CD1c-positive myeloid dendritic cell (primary cell): ENCODE results near the gene MPP1.
"Not testable (repeated sequence)": the region's sequence is repeated elsewhere in the genome, so short reads cannot be mapped to it uniquely, and the experiment has no call there.

Experiments used
- DNase-seq: peaks from one replicate; pipeline ENCODE4 v3.0.0-alpha.2; 2016; ENCODE audit errors: extremely low spot score

Gene MPP1

DNA sequence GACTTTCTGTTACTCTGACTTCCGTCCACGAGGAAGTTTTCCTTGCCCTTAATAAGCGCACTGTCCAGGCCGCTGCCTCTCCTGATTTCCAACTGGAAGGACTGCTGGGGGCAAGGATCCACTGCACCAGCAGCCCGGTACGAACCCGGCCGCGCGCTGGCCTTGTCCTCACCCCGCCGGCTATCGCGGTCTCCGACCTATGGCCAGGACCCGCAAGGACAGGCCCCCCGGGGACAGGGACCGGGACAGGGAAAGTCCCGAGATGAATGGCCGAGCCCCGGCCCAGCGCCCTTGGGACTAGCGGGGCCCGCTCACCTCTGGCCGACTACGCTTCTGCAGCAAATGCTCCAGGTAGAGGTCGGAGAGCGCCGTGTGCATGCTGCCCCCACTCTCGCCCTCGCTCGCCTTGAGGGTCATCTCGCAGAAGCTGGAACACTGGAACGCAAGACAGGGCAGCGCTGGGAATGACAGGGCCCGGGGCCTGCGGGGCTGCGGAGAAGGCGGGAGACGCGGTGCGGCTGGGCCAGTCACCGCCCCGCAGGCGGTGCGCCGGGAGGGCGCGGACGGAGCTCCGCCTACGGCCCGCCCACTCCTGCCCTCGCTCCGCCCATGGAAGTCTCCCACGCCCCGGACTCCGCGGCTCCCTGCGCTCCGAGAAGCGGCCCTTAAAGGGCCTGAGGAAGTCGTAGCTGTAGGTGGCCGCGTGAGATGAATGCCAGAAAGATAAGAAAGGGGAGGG, at the start of gene MPP1:
Gene MPP1 (minus strand): TSS at position 529 of the 739 bp plus-strand sequence. CDS start 112 bp downstream, at position 417.
- DNase-seq: peak; percentile 73

DNA sequence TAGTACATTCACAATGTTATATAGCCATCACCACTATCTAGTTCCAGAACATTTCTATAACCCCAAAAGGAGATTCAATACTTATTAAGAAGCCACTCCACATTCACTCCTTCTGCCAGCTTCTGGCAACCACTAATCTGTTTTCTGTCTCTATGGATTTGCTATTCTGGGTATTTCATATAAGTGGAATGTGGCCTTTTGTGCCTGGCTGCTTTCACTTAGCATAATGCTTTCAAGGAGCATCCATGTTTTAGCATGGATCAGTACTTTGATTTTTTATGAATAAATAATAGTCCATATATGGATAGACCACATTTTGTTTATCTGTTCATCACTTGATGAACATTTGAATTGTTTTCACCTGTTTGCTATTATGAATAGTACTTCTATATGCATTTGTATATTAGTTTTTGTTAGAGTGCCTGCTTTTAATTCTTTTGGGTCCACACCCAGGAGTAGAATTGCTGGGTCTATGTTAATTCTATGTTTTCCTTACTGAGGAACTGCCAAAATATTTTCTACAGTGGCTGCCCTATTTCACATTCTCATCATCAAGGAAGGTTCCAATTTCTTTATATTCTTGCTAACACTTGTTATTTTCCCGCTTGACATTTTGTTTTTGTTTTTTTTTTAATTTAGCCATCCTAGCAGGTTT, 45.8 kb upstream of the MPP1 start:
- DNase-seq: no peak

DNA sequence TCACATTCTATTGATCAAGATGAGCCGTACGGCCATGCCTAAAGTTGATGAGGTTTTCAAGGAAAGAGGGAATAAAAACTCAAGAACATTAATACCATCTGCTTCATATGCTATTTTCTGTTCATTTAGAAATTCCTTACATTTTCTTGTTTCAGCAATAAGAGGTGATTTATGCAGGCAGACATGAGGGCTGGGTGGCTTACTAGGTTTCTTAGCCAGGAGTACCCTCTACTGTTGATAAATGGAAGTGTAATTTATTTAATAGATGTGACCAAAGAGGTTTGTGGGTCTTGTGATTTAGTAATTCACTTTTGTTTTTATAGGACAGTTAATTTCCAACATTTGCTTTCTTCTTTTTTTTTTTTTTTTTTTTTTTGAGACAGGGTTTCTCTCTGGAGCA, 35.6 kb upstream of the MPP1 start:
- peak; percentile 61 for DNase-seq

DNA sequence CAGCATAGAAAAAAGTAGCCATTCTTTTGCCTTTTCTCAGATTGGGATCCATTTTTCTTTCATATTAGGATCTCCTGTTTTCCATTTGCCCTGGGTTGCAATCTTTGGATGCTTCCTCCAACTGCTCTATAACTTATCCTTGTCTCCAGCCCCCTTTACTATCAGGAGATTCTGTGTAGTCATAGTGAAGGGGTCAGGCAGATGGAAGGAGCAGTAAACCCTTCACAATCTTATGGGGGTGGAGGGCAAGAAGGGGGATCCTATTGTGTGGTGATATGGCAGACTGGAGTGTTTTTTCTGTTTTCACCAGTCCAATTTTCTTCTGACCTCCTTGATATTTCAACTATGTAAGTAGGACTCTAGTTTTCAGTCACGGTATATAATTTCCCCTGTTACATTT, 30.9 kb upstream of the MPP1 start:
- no peak for DNase-seq

DNA sequence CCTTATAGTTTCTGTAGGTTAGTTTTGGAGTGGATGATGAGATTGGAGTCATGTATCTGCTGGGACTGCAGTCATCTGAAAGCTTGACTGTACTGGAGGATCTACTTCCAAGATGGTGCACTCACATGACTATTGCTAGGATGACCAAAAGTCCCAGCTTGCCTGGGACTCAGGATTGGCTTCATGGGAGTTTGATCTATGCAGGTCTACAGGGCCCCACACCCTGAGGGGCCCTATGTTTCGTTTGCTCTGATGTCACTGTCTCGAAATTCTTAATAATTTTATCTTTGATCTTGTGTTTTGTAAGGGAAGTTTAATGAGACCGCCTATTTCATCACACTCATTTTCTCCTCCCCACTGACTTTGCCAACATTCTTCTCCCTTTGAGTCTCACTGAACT, 29.3 kb upstream of the MPP1 start, which contains the start of gene SMIM9:
Gene SMIM9 (minus strand): TSS at position 101 of the 400 bp plus-strand sequence. CDS start 3,806 bp downstream, outside the sequence.
- DNase-seq: no peak

DNA sequence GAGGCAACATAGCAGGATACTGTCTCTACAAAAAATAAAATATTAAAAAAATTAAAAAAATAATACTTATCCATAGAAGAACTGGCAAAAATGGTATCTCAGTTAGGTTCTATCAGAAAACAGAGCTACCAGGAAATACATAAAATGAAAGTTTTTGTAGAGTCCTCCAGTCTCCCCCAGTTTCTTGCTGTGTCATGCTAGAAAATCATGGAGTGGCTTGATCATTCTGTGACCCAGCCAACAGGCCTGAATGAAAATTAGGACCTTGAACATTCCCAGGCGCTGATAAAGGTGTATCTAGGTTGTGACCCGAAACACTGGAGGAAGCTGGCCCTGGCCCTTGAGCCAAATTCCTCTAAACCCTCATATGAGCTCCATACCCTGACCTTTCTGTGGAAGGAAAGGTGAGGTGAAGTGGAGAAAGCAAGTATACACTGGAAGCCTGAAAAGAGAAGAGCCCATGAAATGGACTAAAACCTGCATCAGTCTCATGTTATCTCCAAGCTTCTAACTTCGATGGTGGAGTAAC, 28.5 kb upstream of the MPP1 start:
- DNase-seq: no peak

DNA sequence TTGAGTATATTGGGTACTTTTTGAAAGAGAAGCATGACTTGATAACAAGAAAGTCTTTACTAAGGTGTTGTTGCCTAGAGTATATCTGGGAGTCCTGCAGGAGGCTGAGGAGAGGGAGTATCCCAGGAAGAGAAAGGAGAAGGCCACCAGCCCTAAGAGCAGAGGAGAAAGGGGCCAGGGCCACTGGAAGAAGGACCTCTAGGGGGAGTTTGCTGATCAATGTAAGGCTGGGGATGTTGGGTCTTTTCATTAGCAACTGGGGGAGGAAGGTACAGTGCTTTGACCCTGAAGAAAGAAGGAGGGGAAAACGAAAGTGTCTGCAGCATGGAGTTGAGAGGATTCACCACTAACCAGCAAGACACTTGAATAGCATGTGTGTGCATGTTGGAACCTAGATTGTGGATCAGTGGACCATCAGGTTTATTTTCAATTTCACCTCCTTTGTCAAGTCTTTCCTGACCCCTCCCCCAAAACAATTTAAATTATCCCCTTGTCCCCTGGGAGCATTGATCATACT, 24.7 kb upstream of the MPP1 start:
- no peak for DNase-seq

DNA sequence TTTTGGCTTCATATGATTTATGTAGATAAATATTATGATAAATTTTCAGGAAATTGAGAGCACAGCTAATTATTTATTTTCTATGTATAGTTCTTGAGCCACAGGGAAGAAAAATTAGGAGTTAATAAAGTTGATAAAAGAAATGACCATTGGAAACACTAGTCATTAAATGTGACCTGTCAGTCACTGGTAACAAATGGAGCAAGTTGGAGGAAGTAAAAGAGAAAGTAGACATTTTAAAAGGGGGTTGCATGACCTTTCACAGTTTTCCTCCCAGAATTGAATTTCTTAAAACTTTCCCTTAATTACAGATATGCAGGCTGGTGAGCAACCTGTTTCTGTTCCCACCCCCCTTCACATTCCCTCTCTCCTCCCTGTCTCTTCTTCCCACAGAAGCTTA, 23.8 kb upstream of the MPP1 start:
- DNase-seq: no peak

DNA sequence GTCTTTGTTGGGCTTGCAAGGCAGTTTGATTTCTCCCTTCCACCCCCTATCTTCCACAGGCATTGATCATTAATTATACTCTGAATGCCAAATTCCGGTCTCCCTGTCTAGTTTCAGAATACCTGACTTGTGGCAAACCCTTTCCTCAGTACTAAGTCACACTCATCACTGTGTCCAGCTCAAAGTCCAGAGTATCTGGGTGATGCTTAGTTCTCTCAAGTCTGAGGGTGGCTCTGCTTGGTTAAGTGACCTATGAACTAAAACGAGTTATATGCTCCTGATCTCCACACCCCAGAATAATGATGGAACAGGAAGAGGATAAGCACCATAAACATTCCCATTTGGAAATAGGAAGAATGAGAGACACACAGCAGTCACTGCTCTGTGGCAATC, 22.7 kb upstream of the MPP1 start:
- DNase-seq: no peak

DNA sequence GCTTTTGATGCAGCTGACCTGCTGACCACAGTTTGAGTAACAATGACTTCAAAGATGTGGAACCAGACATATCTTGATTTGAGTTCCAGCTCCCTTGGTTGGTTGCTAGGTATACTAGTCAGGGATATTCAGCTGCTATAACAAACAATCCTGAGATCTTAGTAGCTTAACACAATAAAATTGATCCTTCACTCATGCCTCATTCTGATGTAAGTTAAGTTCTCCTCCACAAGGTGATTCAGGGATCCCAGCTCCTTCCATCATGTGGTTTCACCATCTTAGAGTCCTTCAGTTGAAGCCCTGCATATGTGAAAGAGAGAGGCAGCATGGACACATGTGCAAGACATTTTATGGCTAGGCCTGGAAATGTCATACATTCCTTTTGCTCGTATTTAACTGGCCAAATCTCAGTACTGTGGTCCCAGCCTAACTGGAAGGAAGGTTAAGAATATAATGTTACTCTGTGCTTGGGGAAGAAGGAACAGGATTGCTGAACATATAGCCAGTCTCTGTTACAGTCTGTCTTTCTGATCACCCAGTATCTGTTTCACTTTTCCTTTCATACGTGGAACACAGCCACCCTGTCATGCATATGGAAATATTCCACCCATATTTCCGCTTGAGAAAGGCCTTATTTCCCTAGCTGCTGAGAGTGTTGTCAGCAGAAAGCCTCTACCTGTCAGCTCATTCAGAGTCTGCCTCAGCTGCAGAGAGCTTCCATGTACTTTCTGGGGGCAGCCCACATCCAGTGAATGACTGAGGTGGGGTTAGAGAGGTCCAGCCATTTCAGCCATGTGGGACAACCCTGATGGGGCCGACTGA, 22.1 kb upstream of the MPP1 start:
- no peak for DNase-seq

DNA sequence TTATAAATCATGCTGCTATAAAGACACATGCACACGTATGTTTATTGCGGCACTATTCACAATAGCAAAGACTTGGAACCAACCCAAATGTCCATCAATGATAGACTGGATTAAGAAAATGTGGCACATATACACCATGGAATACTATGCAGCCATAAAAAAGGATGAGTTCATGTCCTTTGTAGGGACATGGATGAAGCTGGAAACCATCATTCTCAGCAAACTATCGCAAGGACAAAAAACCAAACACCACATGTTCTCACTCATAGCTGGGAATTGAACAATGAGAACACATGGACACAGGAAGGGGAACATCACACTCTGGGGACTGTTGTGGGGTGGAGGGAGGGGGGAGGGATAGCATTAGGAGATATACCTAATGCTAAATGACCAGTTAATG, 20.3 kb upstream of the MPP1 start:
- not testable (repeated sequence) for DNase-seq

DNA sequence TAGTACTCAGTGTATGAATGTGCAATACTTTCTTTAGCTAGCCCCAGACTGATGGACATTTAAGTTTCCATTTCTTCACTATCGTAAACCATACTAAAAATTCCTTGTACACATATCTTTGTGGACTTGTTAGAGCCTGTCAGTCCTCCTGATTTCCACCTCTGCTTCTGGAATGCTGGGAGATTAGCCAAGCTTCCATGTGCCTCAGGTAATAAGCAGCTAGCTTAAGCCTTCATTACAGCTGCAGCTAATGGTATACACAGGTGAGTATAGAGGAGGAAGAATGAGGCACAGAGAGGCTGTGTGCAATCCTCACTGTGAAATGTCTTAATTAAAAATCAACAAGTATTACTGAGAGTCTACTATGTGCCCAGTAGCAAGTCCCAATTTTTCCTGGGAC, 19.4 kb upstream of the MPP1 start:
- no peak for DNase-seq

DNA sequence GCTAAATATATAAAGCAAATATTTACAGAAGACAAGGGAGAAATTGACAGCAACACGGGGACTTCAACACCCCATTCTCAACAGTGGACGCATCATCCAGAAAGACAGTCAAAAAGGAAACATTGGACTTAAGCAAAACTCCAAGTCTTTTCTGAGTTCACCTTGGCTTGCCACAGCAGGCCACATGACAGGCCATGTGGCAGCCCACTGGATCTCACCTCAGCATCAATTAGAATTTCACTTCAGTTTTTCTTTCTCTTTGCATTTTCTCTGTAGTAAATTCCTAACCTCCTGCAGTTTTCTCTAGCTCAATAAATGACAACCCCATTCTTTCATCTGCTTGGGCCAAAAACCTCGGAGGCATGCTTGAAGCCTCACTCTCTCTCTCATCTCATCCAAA, 16.7 kb upstream of the MPP1 start:
- no peak for DNase-seq

DNA sequence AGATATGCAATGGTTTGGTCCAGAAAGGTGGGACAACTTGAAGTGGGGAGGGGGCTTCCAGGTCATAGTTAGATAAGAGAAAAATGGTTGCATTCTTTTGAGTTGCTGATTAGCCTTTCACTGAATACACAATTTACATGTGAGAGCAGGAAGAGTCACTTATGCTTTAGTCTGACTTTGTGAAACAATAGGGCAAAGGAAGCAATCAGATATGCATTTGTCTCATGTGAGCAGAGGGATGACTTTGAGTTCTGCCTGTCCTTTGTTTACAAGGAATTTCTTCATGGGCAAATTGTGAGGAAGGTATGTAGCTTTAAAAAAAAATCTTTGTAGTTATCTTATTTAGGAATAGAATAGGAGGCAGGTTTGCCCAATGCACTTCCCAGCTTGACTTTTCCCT, 16.2 kb upstream of the MPP1 start:
- no peak for DNase-seq

DNA sequence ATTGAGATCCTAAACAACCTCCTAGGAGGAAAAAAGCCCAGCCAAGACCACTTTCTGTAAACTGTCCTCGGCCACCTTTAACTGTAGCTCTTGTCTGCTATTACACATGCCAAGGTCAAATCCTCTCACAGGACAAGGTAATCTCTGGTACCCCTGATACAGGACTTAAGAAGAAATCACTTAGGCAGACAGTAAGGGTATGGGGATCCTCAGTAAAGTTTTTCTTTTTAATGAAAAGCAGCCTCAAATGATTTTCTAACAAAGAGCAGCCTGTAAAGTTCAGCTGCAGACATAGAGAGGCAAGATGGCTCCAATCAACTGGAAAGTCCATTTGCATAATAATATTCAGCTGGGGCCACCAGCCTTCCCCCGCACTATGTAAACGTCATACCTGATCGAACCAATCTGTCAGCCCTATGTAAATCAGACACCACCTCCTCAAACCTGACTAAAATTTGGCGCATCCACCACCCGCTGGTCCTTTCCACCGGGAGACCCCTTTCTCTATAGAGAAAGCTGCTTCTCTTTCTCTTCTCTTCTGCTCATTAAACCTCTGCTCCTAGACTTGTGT, 14.6 kb upstream of the MPP1 start:
- no peak for DNase-seq

DNA sequence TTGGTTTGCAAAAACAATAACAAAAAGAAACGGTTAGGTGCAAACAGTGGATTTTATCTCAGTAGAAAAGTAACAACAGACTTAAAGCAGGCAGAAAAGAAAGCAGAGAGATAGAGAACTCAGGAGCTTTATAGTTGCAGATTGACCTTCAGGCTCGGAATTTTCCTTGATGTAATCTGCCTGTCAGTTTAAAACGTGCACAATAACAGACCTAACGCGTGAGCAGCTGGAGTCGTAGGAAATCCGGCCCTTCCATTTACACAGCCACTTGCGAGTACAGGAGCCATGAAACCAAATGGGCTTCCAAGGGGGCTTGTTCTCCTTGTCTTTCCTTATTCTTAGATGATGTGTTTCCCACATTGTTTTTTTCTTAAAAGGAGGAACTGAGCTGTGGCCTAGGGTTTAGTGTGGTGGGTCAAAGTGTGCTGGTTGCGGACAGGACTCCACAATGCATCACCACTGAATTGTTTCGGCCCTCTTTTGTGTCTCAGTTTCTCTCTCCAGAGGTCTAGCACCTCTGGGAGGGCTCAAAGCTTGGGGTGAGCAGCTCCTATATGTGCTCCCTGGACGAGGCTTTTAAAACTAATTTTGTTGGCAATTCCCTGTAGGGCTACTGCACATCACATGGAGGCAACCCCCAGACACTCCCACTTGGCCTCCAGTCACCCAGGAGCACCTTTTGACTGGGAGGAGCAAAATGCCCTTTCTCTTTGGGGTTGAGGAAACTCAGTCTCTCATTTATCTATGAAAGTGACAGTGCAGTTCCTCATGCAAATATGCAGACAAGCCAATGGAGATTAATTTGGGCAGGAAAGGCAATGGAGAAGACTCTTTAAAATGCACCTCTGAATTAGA, 13.9 kb upstream of the MPP1 start:
- DNase-seq: no peak

DNA sequence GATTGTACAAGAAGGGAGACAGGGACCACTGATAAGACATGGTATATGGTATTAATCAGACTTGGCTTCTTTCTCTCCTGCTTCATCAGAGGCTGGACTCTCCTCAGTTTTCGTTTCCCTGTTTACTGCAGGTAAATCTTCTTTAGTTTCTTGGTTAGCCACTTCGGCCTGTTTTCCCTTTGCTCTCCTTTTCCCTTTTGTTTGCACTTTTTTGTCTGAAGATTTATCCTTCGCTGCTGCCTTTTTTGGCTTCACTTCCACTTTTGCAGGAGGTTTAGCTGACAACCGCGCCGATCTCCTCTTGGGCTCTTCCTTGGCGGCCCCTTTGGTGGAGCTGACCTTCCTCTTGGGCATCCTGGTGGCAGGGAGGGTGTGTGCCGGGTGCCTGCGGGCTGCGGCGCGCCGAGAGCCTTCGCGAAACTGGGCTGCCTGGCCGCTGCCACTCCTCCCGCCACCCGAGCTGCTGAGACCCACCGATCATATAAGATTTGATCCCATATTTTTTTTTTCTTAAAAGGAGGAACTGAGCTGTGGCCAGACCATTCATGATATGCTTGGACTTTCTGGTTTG, 11.8 kb upstream of the MPP1 start:
- not testable (repeated sequence) for DNase-seq

DNA sequence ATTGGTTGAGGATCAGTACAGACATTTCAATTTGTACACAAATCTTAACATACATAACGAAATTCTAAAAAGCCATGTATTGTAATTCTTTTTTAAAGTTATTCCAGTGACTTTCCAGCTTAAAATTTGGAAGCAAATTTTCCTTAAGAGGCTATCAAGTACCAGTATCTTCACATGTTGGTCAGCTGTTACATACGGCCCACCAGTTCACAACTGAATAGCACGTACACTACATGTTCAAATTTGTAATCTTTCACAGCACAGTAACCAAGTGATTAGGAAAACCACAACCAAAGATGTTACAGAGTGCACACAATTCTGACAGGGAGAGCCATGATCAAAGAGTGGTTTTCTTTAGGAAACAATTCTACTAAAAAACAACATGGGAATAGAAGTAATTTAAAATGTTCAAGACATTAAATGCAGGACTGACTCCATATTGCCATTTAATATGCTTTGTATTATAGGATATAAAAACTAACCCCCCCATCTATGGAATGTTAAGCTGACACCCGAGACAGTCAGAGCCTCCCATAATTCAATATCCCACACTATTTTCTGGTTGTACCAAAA, 11.1 kb upstream of the MPP1 start:
- DNase-seq: not testable (repeated sequence)

DNA sequence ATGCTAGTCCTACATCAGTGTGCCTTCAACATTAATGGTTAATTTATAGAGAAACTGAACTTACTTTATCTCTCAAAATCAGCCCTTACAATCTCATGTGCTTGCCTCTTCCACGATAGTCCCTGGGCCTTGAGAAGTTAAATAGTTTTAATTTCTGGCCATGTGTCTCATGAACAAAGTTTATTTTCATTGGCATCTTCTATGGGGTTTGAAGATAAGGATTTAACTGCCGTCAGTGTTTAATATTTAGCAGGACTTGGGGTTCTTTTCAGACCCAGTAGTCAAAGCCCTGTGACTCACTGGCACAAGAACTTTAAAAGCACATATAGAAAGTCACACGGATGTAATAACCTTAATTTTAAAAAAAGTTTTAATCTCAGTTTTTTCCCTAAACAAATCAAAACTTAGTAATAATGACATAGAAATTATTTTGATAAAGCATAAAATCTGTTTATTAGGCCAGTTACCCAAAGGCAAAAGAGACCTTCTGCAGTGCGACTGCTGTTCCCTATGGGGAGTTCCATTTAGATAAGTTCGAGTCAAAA, 10.1 kb upstream of the MPP1 start:
- DNase-seq: no peak

DNA sequence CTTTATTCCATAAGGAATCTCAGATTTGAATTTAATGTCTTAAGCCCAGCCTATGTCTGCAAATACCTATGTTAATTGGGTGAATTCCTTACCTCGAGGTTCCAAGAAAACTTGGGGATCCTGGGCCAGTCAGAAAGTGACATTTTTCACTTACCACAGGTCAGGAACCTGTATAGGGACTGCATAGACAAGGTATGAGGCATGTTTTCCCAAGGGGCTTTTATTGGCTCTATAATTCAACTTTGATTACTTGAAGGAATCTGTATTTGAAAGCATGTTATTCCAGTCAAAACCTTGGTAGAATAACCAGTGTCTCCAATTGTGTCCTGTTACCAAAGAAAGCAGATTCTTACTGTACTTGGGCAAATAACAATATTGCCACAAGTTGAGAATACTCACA, 8.5 kb upstream of the MPP1 start:
- DNase-seq: no peak
